Ascending aorta (tissue), 2 donors: ENCODE measurements around the gene PLPP1. TPM values are rescaled to one million over a fixed set of nuclear protein-coding genes. Genes with fewer than 3 reads are reported as not detected.

ENCODE experiments used
- DNase-seq, 2 donors: peaks; one replicate each; pipeline ENCODE4 v3.0.0-alpha.2; 2019; ENCODE audit warnings: low spot score in 2 of 2
- H3K27ac ChIP-seq, 2 donors: fragments of 200-600 bp; sonication (generic); one replicate each; pipeline ENCODE4 v1.5.1; 2016 to 2017; ENCODE audit warnings: mild to moderate bottlenecking in 1 of 2
- H3K27me3 ChIP-seq: fragments of 200-600 bp; sonication (generic); one replicate; pipeline ENCODE4 v1.5.1; 2017
- H3K36me3 ChIP-seq, 2 donors: fragments of 200-600 bp; sonication (generic); one replicate each; pipeline ENCODE4 v1.5.1; 2016
- H3K4me1 ChIP-seq, 2 donors: fragments of 200-600 bp; sonication (generic); one replicate each; pipeline ENCODE4 v1.5.1; 2016 to 2017; ENCODE audit warnings: mild to moderate bottlenecking in 1 of 2
- H3K4me3 ChIP-seq, 2 donors: fragments of 200-600 bp; sonication (generic); one replicate each; pipeline ENCODE4 v1.5.1; 2016 to 2017; ENCODE audit warnings: mild to moderate bottlenecking in 1 of 2
- H3K9me3 ChIP-seq, 2 donors: fragments of 200-600 bp; sonication (generic); one replicate each; pipeline ENCODE4 v1.5.1; 2016
- CTCF ChIP-seq, 3 experiments: fragments of 200-600 bp in 2 of 3; fragments of 450-650 bp in 1 of 3; sonication (generic) in 2 of 3; IDR thresholded peaks; one replicate each; pipeline ENCODE4 v1.5.1; 2016 to 2019; ENCODE audit warnings: antibody characterized with exemption in 3 of 3, mild to moderate bottlenecking in 1 of 3, moderate library complexity in 1 of 3
- intact Hi-C: fragments of 100-400 bp; cut with DNase I; formaldehyde crosslinking; loops from one replicate; pipeline ENCODE4 v1.15.1; 2023
- total RNA-seq: library from RNA; depleted of rRNA; stranded (reverse); fragments of >200 nt; gene quantifications from one replicate; pipeline ENCODE4 v1.1.0, GENCODE V29; 2016

PLPP1 gene
- total RNA-seq, 1 donor from 2014 or later = 1,314 TPM

- H3K27ac ChIP-seq = peak overlapping the region; percentile 97 to 99
- TF ChIP-seq CTCF (IDR thresholded peaks at IDR 0.05) = no peak
- peaks cover 0 to 6% of the 10 kb centered on the region in 2 donors for H3K36me3 ChIP-seq
- H3K9me3 ChIP-seq = no peaks in the 10 kb centered on the region
- H3K4me3 ChIP-seq = peak overlapping the region; percentile 87 to 91
- no peaks in the 10 kb centered on the region for H3K27me3 ChIP-seq
- intact Hi-C loops = loop anchor here (1.0 to 2.0 kb wide), 3 partner anchors 33 to 155 kb away; no protein-coding TSS in a partner anchor
- DNase-seq = no peak
- H3K4me1 ChIP-seq = peaks cover 0 to 12% of the 10 kb centered on the region in 2 donors
These were observed 588 bp upstream of the PLPP1 start for GRCh38 chr5:55535199-55535905.

GRCh38 chr5:55533521-55534435 is 986 bp downstream of the PLPP1 start:
- Histone ChIP-seq H3K27ac (peak overlapping the region; percentile 97 to 99), H3K27me3 (no peaks in the 10 kb centered on the region), H3K4me1 (peaks cover 0 to 12% of the 10 kb centered on the region in 2 donors), H3K36me3 (peaks cover 0 to 8% of the 10 kb centered on the region in 2 donors), H3K4me3 (peak overlapping the region; percentile 87 to 91), H3K9me3 (no peaks in the 10 kb centered on the region)
- DNase-seq = peak in 1 of 2 donors; percentile 73
- TF ChIP-seq CTCF (IDR thresholded peaks at IDR 0.05) = no peak
- intact Hi-C loops = loop anchor here (1.0 to 2.0 kb wide), 2 partner anchors 68 to 157 kb away; no protein-coding TSS in a partner anchor

GRCh38 chr5:55530669-55531068 is 4.1 kb downstream of the PLPP1 start:
- intact Hi-C loops = no loop called here
- TF ChIP-seq CTCF (IDR thresholded peaks at IDR 0.05) = no peak
- H3K4me3 ChIP-seq = peak overlapping the region; percentile 87 to 91
- H3K36me3 ChIP-seq = peaks cover 0 to 12% of the 10 kb centered on the region in 2 donors
- H3K4me1 ChIP-seq = peaks cover 2 to 15% of the 10 kb centered on the region in 2 donors
- no peaks in the 10 kb centered on the region for H3K9me3 ChIP-seq
- no peak for DNase-seq
- no peaks in the 10 kb centered on the region for H3K27me3 ChIP-seq
- H3K27ac ChIP-seq = peak overlapping the region in 1 of 2 donors; percentile 9

GRCh38 chr5:55524816-55525215 is 9.9 kb downstream of the PLPP1 start:
- DNase-seq = no peak
- H3K9me3 ChIP-seq = no peaks in the 10 kb centered on the region
- intact Hi-C loops = no loop called here
- H3K36me3 ChIP-seq = peaks cover 0 to 4% of the 10 kb centered on the region in 2 donors
- no peak for TF ChIP-seq CTCF (IDR thresholded peaks at IDR 0.05)
- peaks cover 6 to 14% of the 10 kb centered on the region in 2 donors for H3K4me1 ChIP-seq
- no peak overlapping the region for H3K4me3 ChIP-seq
- no peak overlapping the region for H3K27ac ChIP-seq
- no peaks in the 10 kb centered on the region for H3K27me3 ChIP-seq

GRCh38 chr5:55523293-55523692 is 11.5 kb downstream of the PLPP1 start:
- no peak overlapping the region for H3K27ac ChIP-seq
- no peaks in the 10 kb centered on the region for H3K9me3 ChIP-seq
- H3K27me3 ChIP-seq = no peaks in the 10 kb centered on the region
- intact Hi-C loops = no loop called here
- no peak for DNase-seq
- peaks cover 6 to 12% of the 10 kb centered on the region in 2 donors for H3K4me1 ChIP-seq
- no peak overlapping the region for H3K4me3 ChIP-seq
- TF ChIP-seq CTCF (IDR thresholded peaks at IDR 0.05) = no peak
- H3K36me3 ChIP-seq = peaks cover 0 to 4% of the 10 kb centered on the region in 2 donors
